GM13977 (cell line): Measurements from ENCODE around the gene TP73.

ENCODE experiments used
- DNase-seq: peaks from one replicate; pipeline ENCODE4 v3.0.0; 2012; ENCODE audit warnings: low spot score
- CTCF ChIP-seq: IDR thresholded peaks from 2 replicates; pipeline ENCODE4 v1.5.1; 2012; ENCODE audit warnings: mild to moderate bottlenecking, control low read depth; ENCODE audit not compliant: insufficient read depth; ENCODE audit errors: extremely low read depth, missing control alignments
- in situ Hi-C: fragments of 300-500 bp; cut with MboI; formaldehyde crosslinking; loops from one replicate; pipeline ENCODE4 v1.12.0; 2022; ENCODE audit warnings: low sequenced_read_pairs, low pct_unique_long_range_greater_than_20kb, mixed read lengths, inconsistent platforms; ENCODE audit not compliant: unreplicated experiment

The TP73 gene

GRCh38 chr1:3740042-3740441, 87.7 kb downstream of the TP73 start:
- no peak for TF ChIP-seq CTCF
- no peak for DNase-seq
- in situ Hi-C loops, result no loop called here

GRCh38 chr1:3740752-3741151, 88.4 kb downstream of the TP73 start:
- no peak for TF ChIP-seq CTCF
- in situ Hi-C loops, result no loop called here
- DNase-seq, result no peak

GRCh38 chr1:3741566-3742438, 89.5 kb downstream of the TP73 start:
- in situ Hi-C loops, result no loop called here
- no peak for TF ChIP-seq CTCF

GRCh38 chr1:3742439-3743298, 90.4 kb downstream of the TP73 start:
- DNase-seq, result no peak
- no peak for TF ChIP-seq CTCF
- in situ Hi-C loops, result no loop called here

More at GRCh38 chr1:3741566-3742438, 89.5 kb downstream of the TP73 start:
- DNase-seq, result no peak

- in situ Hi-C loops, result no loop called here
- no peak for TF ChIP-seq CTCF
- no peak for DNase-seq
Measured at GRCh38 chr1:3743421-3743820, 91.1 kb downstream of the TP73 start.

GRCh38 chr1:3743826-3744225, 91.5 kb downstream of the TP73 start:
- no peak for DNase-seq
- in situ Hi-C loops, result no loop called here
- no peak for TF ChIP-seq CTCF
